Stimulated activated CD8-positive, alpha-beta memory T cell treated with anti-CD3 and anti-CD28 coated beads, Interleukin-12 subunit alpha, Interleukin-12 subunit beta, amount 100 ng/mL, for 24 hours (primary cell): Measurements from ENCODE around the gene CLIC4.
"Not testable (repeated sequence)": the region's sequence is repeated elsewhere in the genome, so short reads cannot be mapped to it uniquely, and the experiment has no call there.

Experiments used
- DNase-seq: peaks from one replicate; pipeline ENCODE4 v3.0.0-alpha.2; 2020; ENCODE audit errors: extremely low read depth

CLIC4 gene

GRCh38 chr1:24771574-24771973, 26.3 kb downstream of the CLIC4 start:
- no peak for DNase-seq

DNA sequence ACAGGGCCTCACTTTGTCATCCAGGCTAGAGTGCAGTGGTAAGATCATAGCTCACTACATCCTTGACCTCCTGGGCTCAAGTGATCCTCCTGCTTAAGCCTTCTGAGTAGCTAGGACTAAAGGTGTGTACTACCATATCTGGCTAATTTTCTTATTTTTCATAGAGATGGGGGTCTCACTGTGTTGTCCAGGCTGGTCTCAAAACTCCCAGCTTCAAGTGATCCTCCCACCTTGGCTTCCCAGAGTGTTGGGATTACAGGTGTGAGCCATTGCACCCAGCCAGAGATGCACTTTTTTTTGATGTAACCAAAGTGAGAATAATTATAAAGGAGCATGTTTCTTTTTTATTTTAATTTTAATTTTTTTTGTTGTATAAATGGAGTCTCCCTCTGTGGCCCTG, 28.4 kb downstream of the CLIC4 start:
- no peak for DNase-seq

- no peak for DNase-seq
These were observed 30.1 kb downstream of the CLIC4 start for GRCh38 chr1:24775348-24775747.

DNA sequence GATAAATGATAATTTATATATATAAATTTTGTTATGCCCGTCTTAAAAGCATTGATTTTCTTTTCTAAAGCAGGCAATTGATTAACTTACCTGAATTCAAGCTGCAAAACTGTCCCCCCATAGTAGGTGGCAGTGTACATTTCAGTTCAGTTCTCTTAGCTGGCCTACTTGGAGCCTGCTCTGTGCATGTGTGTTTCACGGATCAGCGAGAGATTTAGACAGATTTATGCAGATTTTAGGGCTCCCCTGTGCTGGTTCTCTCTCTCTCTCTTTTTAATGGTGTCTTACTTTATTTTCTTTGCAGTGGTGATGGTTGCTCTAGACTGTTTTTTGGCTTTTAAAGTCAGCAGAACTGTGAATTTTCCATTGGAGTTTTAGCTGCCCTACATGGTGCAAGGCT, 30.7 kb downstream of the CLIC4 start:
- DNase-seq: no peak

DNA sequence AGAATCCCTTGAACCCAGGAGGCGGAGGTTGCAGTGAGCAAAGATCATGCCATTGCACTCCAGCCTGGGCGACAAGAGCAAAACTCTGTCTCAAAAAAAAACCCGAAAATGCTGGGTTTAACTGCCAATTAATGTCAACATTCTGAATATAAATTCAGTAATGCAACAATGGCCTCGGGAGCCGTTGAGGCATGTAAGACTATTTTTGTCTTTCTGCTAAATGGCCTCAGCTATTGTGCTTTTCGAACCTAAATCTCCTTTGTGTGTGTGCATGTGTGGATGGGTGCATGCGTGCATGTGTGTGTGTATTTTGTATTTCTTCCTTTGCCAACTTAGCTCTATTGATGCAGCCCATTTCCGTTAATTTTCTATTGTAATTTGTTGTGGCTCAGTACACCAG, 31.6 kb downstream of the CLIC4 start:
- DNase-seq: no peak

DNA sequence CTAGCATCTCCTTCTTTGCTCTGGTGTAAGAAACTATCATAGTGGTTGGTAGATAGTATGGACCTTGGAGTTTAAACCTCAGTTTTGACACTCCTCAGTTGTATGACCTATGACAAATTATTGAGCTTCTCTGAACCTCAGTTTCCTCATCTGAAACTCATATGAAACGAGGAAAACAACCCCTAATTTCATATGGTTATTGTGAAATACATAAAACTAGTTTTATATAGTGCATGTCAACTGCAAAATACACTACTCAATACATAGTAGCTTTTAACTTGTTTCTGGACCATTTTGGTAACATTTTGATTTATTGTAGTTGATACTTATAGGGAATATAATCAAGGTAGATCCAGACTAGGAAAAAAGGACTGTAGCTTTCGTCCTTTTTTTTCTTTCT, 32.9 kb downstream of the CLIC4 start:
- no peak for DNase-seq

DNA sequence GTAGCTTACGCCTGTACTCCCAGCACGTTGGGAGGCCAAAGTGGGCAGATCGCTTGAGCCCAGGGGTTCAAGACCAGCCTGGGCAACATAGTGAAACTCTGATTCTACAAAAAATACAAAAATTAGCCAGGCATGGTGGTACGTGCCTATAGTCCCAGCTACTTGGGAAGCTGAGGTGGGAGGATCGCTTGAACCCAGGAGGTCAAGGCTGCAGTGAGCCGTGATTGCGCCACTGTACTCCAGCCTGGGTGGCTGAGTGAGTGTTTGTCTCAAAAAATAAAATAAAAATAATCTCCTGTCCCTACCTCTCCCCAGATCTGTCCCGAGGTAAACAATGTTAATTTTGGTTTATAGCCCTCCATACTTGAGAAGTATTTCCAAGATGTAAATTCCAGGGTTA, 34.0 kb downstream of the CLIC4 start:
- DNase-seq: not testable (repeated sequence)

GRCh38 chr1:24779689-24780464, 34.6 kb downstream of the CLIC4 start:
- DNase-seq: no peak

DNA sequence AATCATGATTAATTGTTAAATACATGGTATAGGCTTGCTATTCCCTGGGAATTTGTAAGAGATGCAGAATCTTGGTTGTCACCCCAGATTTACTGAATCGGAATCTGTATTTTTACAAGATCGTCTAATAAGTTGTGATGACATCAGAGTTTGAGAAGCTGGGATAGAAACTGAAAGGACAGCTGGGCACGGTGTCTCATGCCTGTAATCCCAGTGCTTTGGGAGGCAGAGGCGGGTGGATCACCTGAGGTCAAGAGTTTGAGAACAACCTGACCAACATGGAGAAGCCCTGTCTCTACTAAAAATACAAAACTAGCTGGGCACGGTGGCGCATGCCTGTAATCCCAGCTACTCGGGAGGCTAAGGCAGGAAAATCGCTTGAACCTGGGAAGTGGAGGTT, 35.4 kb downstream of the CLIC4 start:
- not testable (repeated sequence) for DNase-seq

GRCh38 chr1:24782689-24783088, 37.4 kb downstream of the CLIC4 start:
- DNase-seq: no peak

- DNase-seq: no peak
These were observed 38.5 kb downstream of the CLIC4 start for GRCh38 chr1:24783713-24784112.

GRCh38 chr1:24786191-24786590, 40.9 kb downstream of the CLIC4 start:
- DNase-seq: no peak

DNA sequence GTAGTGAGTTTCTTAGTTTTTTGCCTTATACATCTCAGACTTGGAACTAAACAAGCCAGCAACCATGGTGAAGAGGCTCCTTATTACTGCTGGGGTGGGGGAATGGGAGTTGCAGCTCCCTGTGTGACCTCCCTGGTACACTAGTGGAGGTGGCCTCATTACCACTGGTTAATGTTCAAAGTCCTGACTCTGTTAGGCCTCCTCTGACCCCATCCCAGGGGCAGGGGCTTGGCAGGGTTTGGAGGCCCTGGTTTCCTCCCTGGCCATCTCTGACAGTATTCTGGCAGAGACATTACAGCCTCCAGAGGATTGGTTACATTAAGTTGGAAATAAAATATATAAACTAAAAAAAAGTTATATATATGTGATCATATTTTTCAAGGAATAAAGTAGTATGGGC, 45.2 kb downstream of the CLIC4 start:
- no peak for DNase-seq

DNA sequence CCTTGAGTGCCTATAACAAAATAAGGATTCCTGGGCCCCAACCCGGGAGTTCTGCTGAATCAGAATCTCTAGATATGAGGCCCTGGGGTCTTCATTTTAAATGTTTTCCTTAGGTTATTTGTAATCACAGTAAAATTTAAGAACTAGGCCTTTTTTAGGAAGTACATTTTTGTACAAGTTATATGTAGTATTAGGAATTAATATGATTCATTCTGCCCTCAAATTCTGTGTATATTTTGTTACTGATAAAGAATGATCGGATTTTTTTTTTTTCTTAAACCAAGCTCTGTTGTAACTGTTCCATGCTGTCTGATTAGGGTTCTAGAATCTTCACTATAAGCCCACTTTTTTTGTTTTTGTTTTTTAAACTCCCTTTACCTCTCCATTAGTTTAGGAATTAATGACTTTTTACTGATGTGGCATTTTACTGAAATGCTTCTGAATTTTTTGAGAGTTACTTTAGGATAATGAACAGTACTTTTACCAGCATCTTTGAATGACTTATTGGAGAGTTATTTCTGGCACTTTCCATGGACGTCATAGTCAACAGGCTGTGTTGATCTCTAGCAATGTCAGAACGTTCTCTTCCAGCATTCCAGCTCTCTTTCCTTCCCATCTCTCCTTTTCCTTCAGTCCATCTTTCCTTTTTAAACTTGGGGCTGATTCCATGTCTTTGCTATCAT, 48.3 kb downstream of the CLIC4 start:
- no peak for DNase-seq

DNA sequence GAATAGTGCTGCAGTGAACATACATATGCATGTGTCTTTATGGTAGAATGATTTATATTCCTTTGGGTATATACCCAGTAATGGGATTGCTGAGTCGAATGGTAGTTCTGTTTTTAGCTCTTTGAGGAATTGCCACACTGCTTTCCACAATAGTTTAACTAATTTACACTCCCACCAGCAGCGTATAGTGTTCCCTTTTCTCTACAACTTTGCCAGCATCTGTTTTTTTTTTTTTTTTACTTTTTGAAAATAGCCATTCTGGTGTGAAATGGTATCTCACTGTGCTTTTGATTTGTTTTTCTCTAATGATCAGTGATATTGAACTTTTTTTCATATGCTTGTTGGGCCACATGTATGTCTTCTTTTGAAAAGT, 48.9 kb downstream of the CLIC4 start:
- not testable (repeated sequence) for DNase-seq

- DNase-seq: no peak
These were observed 50.0 kb downstream of the CLIC4 start for GRCh38 chr1:24795236-24795635.

DNA sequence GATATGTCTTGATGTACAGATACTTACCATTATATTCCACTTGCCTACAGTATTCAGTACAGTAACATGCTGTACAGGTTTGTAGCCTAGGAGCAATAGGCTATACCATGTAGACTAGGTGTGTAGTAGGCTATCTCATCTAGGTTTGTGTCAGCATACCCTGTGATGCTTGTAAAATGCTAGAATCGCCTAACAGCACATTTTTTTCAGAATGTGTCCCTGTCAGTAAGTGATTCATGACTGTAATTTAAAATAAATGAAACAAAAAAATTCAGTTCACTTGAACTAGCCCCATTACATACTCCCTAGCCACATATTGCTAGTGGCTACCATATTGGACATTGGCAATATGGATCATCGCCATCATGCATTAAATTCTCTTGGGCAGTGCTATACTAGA, 51.3 kb downstream of the CLIC4 start:
- no peak for DNase-seq

DNA sequence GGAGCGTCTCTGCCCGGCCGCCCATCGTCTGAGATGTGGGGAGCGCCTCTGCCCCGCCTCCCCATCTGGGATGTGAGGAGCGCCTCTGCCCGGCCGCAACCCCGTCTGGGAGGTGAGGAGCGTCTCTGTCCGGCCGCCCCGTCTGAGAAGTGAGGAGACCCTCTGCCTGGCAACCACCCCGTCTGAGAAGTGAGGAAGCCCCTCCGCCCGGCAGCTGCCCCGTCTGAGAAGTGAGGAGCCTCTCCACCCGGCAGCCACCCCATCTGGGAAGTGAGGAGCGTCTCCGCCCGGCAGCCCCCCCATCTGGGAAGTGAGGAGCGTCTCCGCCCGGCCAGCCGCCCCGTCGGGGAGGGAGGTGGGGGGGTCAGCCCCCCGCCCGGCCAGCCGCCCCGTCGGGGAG, 54.0 kb downstream of the CLIC4 start:
- DNase-seq: not testable (repeated sequence)

- DNase-seq: no peak
These were observed 55.9 kb downstream of the CLIC4 start for GRCh38 chr1:24801176-24801575.

DNA sequence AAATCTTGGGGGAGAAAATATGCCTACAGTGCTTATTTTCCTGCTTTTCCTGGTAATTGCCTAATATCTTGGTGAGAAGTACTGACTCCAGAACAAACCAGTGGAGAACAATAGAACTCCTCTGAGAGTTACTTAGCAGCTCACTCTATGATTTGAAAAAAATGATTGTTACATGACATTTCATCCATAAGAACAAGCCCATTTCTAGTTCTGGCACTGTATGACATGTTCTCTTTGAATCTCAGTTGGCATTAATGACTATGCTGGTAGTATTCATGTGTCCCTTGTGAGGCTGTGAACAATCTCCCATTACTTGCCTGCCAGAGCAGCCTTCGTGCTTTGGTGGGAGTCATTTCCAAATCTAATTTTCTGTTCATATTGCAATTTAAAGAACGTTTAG, 58.0 kb downstream of the CLIC4 start:
- no peak for DNase-seq

GRCh38 chr1:24803987-24804530, 58.8 kb downstream of the CLIC4 start:
- DNase-seq: no peak

DNA sequence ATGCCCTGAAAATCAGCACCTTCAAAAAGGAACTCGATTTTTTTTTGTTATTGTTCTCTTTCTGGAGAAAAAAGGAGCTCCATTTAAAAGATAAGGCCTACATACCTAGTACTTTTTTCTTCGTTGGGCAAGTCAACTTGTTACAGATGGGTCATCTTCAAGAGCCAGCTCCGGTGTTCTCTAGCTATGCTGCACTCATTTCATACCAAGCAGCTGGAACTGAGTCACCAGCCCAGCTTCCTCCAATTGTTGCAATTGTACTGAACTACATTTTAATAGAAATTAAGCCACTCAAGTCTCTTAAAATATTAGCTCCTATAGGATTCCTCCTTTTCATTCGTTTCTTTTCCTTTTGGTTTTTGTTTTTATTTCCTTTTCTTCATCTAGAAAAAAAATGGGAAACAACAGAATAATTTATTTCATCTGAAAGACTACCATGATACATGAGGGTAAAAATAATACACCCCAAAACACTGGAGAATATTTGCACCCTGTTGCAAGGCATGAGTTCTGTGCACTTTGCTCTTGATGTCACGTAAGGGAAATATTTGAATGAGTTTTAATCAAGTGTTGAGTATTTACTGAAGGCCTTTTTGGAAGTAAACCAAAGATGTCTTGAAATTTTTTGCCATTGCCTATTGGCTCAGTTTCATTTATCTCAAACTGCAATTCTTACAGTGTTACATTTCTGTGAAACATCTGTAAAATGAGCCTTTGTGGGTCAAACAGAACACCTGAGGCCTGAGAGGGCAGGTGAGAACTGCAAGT, 60.5 kb downstream of the CLIC4 start:
- no peak for DNase-seq

- DNase-seq: no peak
These were observed 61.3 kb downstream of the CLIC4 start for GRCh38 chr1:24806588-24806987.
